ENCODE measurements around the gene WDR64. TPM values are rescaled to one million over a fixed set of nuclear protein-coding genes. Genes with fewer than 3 reads are reported as not detected.
"Not testable (repeated sequence)": the region's sequence is repeated elsewhere in the genome, so short reads cannot be mapped to it uniquely, and the experiment has no call there.

The WDR64 gene
- polyA plus RNA-seq, 1 donor: 0.58 TPM

GRCh38 chr1:241701483-241702295, 49.6 kb downstream of the WDR64 start:
- no peak for DNase-seq

DNA sequence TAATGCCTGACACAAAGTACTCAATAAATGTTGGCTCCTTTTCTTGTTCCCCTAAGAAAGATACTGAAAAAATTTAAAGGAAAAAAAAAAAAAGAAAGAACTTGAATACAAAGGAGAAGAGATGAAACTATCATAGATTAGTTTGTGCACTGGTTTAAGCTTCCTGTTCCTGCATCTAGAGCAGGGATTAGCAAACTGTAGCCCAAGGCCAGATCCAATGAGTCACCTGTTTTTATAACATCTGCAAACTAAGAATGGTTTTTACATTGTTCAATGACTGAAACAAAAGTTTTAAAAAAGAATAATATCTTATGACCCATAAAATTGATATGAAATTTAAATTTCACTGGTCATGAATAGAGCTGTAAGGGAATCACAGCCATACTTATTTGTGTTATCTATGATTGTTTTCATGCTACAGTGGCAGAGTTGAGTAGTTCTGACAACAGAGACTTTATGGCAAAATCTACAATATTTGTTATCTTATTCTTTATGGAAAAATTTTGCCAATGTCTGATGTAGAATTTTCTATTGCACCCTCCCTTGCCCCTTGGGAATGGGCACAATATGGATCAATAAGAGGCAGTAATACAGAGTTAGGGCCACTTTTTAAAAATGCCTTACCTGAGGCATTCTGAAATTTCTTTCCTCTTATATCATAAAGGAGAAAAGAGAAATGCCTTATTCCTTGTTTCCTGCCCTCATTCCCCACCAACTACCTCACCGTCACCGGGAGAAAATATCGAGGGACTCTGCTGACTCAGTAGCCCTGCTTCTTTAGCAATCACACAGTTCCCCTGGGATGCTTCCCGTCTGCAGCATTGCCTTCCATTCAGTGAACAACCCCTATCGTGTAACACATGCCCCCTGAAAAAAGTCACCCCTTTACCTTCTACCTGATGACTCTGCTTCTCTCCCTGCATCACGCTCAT, 50.6 kb downstream of the WDR64 start:
- DNase-seq: no peak

DNA sequence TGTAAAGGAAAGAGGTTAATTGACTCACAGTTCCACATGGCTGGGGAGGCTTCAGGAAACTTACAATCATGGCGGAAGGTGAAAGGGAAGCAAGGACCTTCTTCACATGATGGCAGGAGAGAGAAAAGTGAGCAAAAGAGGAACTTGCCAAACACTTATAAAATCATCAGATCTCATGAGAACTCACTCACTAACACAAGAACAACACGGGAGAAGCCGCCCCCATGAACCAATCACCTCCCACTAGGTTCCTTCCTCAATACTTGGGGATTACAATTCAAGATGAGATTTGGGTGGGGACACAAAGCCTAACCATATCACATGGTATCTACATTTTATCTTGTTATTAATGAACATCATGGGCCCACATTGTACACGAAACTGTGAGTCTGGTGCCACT, 51.7 kb downstream of the WDR64 start:
- DNase-seq: not testable (repeated sequence)

DNA sequence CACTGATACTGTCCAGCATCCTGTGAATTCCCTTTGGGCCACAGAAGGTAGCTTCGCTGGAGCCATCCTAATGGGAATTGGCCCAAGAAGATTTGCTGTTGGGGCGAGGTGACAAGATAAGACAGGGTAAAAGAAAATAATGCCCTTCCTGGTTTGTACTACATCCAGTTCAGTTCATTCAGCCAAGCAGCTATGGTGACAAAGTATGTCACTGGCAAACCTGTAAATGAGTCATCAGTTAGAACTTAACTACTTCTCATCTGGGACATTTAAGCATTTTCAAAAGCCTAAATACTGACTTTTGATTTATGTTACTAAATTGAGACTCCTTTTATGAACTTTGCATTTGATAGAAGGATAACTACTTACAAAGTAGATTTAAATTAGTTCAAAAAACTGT, 54.2 kb downstream of the WDR64 start:
- DNase-seq: no peak

DNA sequence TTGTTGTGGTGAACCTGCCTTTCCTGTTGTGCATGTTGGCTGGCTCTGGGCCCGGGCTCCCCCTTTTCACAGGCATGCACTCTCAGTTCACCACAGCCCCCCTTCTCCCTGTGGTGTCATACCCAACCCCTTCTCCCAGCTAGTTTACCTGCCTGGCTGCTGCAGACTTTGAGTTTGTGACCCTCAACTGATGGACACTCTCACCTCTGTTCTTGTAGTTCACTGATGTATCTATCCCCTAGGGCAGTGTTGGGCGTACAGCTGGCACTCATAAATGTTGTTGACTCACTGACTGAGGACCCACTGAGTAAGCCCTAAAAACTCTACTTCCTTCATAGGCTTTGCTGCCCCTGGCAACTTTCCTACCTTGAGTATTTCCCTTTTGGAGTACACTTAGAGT, 54.9 kb downstream of the WDR64 start:
- no peak for DNase-seq

DNA sequence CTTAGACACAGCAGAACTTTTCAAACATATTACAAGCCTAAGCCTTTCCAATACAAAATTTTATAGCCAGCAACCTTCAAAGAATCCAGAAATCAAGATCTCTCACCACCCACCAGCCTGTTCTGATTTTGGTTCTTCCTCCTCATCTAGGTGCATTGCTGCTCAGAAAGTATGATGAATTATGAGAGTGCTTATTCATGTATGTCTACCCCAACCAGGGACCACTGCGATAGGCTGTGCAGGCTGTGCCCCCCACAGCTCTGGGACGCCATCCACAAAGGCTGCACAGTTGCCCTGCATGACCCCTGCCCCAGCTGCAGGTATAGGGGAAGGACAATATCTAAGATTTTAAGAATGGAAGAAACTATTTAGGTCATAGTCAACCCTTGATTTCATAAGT, 55.4 kb downstream of the WDR64 start:
- no peak for DNase-seq

DNA sequence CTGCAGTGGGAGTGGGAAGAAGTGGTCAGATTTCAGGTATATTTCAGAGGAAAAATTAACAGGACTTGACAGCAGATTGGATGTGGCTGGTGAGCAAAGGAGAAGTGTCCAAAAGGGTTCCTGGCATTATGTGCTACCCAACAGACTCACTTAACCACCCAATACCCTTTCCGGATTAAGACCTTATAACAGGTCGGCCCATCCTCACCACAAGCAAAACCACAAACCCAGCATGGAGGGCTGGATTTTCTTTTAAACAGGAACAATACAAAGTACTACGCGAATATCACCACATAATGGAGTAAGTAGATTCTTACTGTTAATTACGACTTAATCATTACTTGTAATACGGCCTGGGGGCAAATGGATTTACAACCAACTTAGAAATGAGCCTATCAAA, 59.2 kb downstream of the WDR64 start:
- no peak for DNase-seq

GRCh38 chr1:241713316-241713715, 61.2 kb downstream of the WDR64 start:
- DNase-seq: no peak

GRCh38 chr1:241714321-241715218, 62.5 kb downstream of the WDR64 start:
- no peak for DNase-seq

GRCh38 chr1:241715435-241715834, 63.4 kb downstream of the WDR64 start:
- DNase-seq: no peak

GRCh38 chr1:241715956-241716355, 63.9 kb downstream of the WDR64 start:
- no peak for DNase-seq

- no peak for DNase-seq
These were observed 65.0 kb downstream of the WDR64 start for GRCh38 chr1:241716915-241717656.

DNA sequence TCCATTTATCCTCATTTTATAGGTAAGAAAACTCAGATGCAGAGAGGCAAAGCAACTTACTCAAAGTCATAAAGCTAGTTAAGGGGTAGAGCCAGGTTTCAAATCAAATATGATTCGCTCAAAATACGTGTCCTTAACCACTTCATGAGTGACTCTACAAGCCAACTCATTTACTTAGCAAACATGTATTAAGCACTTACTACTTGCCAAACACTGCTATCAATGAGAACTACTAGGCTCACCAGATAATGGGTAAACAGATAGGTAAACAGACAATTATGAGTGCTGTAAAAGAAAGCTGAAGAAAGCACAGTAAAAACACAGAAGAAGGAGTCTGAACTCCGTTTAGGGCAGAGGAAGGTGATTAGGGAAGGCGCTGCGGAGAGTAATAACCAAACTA, 65.9 kb downstream of the WDR64 start:
- DNase-seq: no peak

GRCh38 chr1:241721011-241721410, 68.9 kb downstream of the WDR64 start:
- DNase-seq: no peak

DNA sequence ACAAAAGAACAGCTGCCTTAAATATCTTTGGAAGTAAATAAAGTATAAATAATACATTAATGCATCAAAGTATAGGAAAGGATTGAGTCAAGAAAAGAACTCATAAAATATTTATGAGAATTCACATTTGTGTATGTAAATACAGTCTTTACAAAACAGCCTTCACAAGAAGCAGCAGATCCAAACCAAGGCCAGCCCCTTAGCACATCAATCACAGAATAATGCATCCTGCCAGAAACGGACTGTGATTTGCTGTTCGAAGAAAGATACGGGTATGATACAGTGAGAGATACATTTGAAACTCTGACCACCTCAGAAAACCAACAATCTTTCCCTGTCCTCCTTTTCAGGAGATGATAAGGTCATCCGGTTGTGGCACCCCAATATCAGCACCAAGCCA, 70.9 kb downstream of the WDR64 start:
- no peak for DNase-seq

DNA sequence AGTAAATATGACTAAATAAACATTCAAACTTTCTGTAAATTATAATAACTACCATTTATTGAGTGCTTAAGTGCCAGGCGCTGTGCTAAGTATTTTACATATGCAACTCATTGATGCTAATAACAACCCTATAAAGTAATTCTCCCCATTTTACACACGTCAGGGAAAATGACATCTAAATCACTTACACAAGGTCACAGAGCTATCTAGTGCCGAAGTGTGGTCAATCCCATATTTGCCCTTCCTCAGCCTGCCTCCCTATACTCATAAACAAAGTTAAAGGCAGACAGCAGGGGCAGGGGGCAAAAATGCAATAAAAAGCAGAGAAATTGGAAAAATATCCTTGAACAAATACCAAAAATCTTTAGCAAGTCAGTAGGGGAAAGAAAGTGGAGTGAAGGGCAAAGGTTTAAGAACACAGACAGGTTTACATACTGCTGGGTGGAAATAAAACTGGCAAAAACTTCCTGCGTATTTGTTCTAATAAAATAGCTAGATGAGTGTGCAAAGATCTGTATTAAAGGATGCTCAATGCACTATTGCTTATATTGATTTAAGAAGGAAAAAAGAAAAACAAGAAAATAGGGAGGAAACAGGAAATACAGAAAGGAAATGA, 72.8 kb downstream of the WDR64 start:
- DNase-seq: no peak

DNA sequence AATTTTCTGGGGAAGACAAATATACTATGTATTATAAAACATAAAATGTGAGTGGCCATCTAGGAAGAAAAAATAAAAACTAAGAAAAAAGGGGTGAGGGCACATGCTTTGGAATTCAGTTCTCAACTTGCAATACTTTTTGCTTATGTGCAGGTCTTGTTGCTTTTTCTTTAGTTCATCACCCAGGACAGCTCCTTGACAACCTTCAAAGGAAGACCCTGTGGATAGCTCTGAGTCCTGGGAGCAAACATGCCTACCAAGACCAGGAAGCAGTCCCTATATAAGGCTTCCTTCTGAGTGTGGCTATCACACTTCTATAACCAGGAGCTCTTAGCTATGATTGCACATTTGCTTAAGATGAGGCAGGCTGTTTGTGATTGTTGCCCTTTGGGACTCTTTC, 78.0 kb downstream of the WDR64 start:
- no peak for DNase-seq

DNA sequence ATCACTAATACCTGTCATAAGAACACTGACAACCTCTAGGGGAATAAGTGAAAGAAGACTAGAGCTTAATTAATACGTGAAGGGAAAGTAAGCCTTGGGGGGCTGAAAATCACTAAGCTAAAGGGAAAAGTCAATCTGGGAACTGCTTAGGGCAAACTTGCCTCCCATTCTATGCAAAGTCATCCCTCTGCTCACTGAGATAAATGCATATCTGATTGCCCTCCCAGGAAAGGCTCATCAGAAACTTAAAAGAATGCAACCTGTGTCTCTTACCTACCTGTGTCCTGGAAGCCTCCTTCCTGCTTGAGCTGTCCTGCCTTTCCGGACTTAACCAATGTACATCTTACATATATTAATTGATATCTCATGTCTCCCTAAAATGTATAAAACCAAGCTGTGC, 81.8 kb downstream of the WDR64 start:
- no peak for DNase-seq

DNA sequence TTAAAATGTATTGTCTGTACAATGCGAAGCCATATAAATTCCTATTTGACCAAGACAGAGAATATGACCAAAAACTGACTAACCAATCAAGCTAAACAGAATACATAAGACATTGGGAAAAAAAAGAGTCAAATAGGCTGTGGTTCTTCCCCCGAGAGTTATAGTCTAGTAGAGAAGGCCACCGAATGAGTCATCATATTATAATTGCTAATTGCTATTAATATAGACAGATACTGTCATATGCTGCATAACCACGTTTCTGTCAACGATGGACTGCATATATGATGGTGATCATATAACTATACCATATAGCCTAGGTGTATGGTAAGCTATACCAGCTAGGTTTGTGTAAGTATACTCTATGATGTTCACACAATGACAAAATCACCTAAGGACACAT, 82.5 kb downstream of the WDR64 start:
- DNase-seq: no peak

DNA sequence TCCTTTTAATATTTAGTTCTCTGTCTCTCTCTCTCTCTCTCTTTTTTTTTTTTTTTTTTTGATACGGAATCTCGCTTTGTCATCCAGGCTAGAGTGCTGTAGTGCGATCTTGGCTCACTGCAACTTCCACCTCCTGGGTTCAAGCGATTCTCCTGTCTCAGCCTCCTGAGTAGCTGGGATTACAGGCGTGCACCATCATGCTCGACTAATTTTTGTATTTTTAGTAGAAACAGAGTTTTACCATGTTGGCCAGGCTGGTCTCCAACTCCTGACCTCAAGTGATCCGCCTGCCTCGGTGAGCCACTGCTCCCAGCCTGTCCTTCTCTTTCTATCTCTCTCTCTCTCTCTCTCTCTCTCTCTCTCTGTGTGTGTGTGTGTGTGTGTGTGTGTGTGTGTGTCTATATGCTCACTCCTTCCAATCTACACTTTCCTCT, 83.4 kb downstream of the WDR64 start:
- DNase-seq: not testable (repeated sequence)

- no peak for DNase-seq
These were observed 84.3 kb downstream of the WDR64 start for GRCh38 chr1:241736387-241736786.

Measured in left kidney (tissue), 2 donors.